Measurements from ENCODE around the gene VCL.
"Not testable (repeated sequence)": the region's sequence is repeated elsewhere in the genome, so short reads cannot be mapped to it uniquely, and the experiment has no call there.

Gene VCL

GRCh38 chr10:74006269-74006668 is 8.4 kb downstream of the VCL start:
- DNase-seq (ENCODE audit: low read depth): no peak

- DNase-seq (ENCODE audit: low read depth): no peak
Measured at GRCh38 chr10:74008212-74008731, 10.4 kb downstream of the VCL start.

GRCh38 chr10:74011017-74011416 is 13.1 kb downstream of the VCL start:
- no peak for DNase-seq (ENCODE audit: low read depth)

GRCh38 chr10:74011770-74012169 is 13.9 kb downstream of the VCL start:
- no peak for DNase-seq (ENCODE audit: low read depth)

- no peak for DNase-seq (ENCODE audit: low read depth)
Measured at GRCh38 chr10:74012480-74012879, 14.6 kb downstream of the VCL start.

GRCh38 chr10:74013004-74013403 is 15.1 kb downstream of the VCL start:
- no peak for DNase-seq (ENCODE audit: low read depth)

- not testable (repeated sequence) for DNase-seq (ENCODE audit: low read depth)
Measured at GRCh38 chr10:74014574-74014973, 16.7 kb downstream of the VCL start.

- DNase-seq (ENCODE audit: low read depth): no peak
Measured at GRCh38 chr10:74018241-74018640, 20.3 kb downstream of the VCL start.

GRCh38 chr10:74021248-74022055 is 23.5 kb downstream of the VCL start:
- no peak for DNase-seq (ENCODE audit: low read depth)

GRCh38 chr10:74022926-74023629 is 25.2 kb downstream of the VCL start:
- no peak for DNase-seq (ENCODE audit: low read depth)

GRCh38 chr10:74024600-74024999 is 26.7 kb downstream of the VCL start:
- no peak for DNase-seq (ENCODE audit: low read depth)

GRCh38 chr10:74025380-74025978 is 27.6 kb downstream of the VCL start:
- no peak for DNase-seq (ENCODE audit: low read depth)

GRCh38 chr10:74026428-74027015 is 28.6 kb downstream of the VCL start:
- DNase-seq (ENCODE audit: low read depth): no peak

GRCh38 chr10:74027702-74028101 is 29.8 kb downstream of the VCL start:
- no peak for DNase-seq (ENCODE audit: low read depth)

- no peak for DNase-seq (ENCODE audit: low read depth)
Measured at GRCh38 chr10:74029943-74030342, 32.0 kb downstream of the VCL start.

GRCh38 chr10:74032208-74032607 is 34.3 kb downstream of the VCL start:
- DNase-seq (ENCODE audit: low read depth): not testable (repeated sequence)

GRCh38 chr10:74032900-74033655 is 35.2 kb downstream of the VCL start:
- DNase-seq (ENCODE audit: low read depth): no peak

- no peak for DNase-seq (ENCODE audit: low read depth)
Measured at GRCh38 chr10:74033702-74034101, 35.8 kb downstream of the VCL start.

- no peak for DNase-seq (ENCODE audit: low read depth)
Measured at GRCh38 chr10:74034301-74034700, 36.4 kb downstream of the VCL start.

- no peak for DNase-seq (ENCODE audit: low read depth)
Measured at GRCh38 chr10:74035303-74035702, 37.4 kb downstream of the VCL start.

GRCh38 chr10:74036474-74036873 is 38.6 kb downstream of the VCL start:
- no peak for DNase-seq (ENCODE audit: low read depth)

Data from stimulated activated CD8-positive, alpha-beta memory T cell treated with anti-CD3 and anti-CD28 coated beads, Interleukin-15, amount 100 ng/mL, for 1 hour (primary cell).